H9 (cell line): ENCODE data around the gene BTBD19. TPM values are rescaled to one million over a fixed set of nuclear protein-coding genes. Genes with fewer than 3 reads are reported as not detected.

Experiments
- DNase-seq: peaks from one replicate; pipeline ENCODE4 v3.0.0-alpha.2; 2017
- H2AFZ ChIP-seq: one replicate; pipeline ENCODE4 v1.6.1; 2013; ENCODE audit warnings: mild to moderate bottlenecking, low read length, control low read depth, moderate library complexity
- H2AK5ac ChIP-seq: 2 replicates; pipeline ENCODE4 v1.6.1; 2013; ENCODE audit warnings: low read length, control low read depth, mixed read lengths; ENCODE audit not compliant: insufficient read length
- H2BK120ac ChIP-seq: one replicate; pipeline ENCODE4 v1.6.1; 2013; ENCODE audit warnings: low read depth, mild to moderate bottlenecking, low read length, control low read depth, inconsistent platforms; ENCODE audit not compliant: poor library complexity, severe bottlenecking
- H2BK12ac ChIP-seq: 2 replicates; pipeline ENCODE4 v1.6.1; 2013; ENCODE audit warnings: low read length, control low read depth, mixed read lengths, low read depth; ENCODE audit not compliant: insufficient read length
- H2BK15ac ChIP-seq: 2 replicates; pipeline ENCODE4 v1.6.1; 2013; ENCODE audit warnings: low read depth, low read length, control low read depth
- H2BK20ac ChIP-seq: one replicate; pipeline ENCODE4 v1.6.1; 2013; ENCODE audit warnings: low read depth, mild to moderate bottlenecking, low read length, control low read depth, inconsistent platforms; ENCODE audit not compliant: poor library complexity, severe bottlenecking
- H2BK5ac ChIP-seq: 2 replicates; pipeline ENCODE4 v1.6.1; 2013; ENCODE audit warnings: low read length, control low read depth, mixed read lengths; ENCODE audit not compliant: insufficient read length
- H3K14ac ChIP-seq: 2 replicates; pipeline ENCODE4 v1.6.1; 2013; ENCODE audit warnings: low read length, control low read depth; ENCODE audit not compliant: insufficient read depth
- H3K18ac ChIP-seq: 2 replicates; pipeline ENCODE4 v1.6.1; 2013; ENCODE audit warnings: low read depth, mild to moderate bottlenecking, mixed read lengths, low read length, control low read depth; ENCODE audit not compliant: insufficient read length
- H3K23ac ChIP-seq: 2 replicates; pipeline ENCODE4 v1.6.1; 2013; ENCODE audit warnings: low read length, control low read depth, mixed read lengths, low read depth; ENCODE audit not compliant: insufficient read length
- H3K23me2 ChIP-seq: 2 replicates; pipeline ENCODE4 v1.6.1; 2013; ENCODE audit warnings: low read depth, mild to moderate bottlenecking, mixed read lengths, low read length, control low read depth; ENCODE audit not compliant: insufficient read length, poor library complexity, severe bottlenecking
- H3K27ac ChIP-seq: 2 replicates; pipeline ENCODE4 v1.5.1; 2013; ENCODE audit warnings: low read length, control low read depth, mixed read lengths, low read depth; ENCODE audit not compliant: insufficient read length
- H3K27me3 ChIP-seq: 2 replicates; pipeline ENCODE4 v1.6.1; 2013; ENCODE audit warnings: low read length, control low read depth, inconsistent platforms; ENCODE audit not compliant: insufficient read depth
- H3K4ac ChIP-seq: 2 replicates; pipeline ENCODE4 v1.6.1; 2013; ENCODE audit warnings: low read depth, mild to moderate bottlenecking, control low read depth, inconsistent platforms, low read length, moderate library complexity
- H3K4me1 ChIP-seq: 2 replicates; pipeline ENCODE4 v1.6.1; 2013; ENCODE audit warnings: low read length, control low read depth, inconsistent platforms; ENCODE audit not compliant: insufficient read depth
- H3K4me2 ChIP-seq: 2 replicates; pipeline ENCODE4 v1.6.1; 2013; ENCODE audit warnings: low read length, control low read depth, mixed read lengths; ENCODE audit not compliant: insufficient read length, insufficient read depth
- H3K56ac ChIP-seq: 2 replicates; pipeline ENCODE4 v1.6.1; 2013; ENCODE audit warnings: low read depth, mild to moderate bottlenecking, mixed read lengths, low read length, control low read depth; ENCODE audit not compliant: insufficient read length
- H3K79me1 ChIP-seq: 2 replicates; pipeline ENCODE4 v1.6.1; 2013; ENCODE audit warnings: low read depth, mild to moderate bottlenecking, moderate library complexity, low read length, control low read depth, inconsistent platforms; ENCODE audit not compliant: insufficient read depth, poor library complexity, severe bottlenecking
- H3K79me2 ChIP-seq: 2 replicates; pipeline ENCODE4 v1.6.1; 2013; ENCODE audit warnings: low read length, control low read depth, inconsistent platforms; ENCODE audit not compliant: insufficient read depth
- H3K9ac ChIP-seq: 2 replicates; pipeline ENCODE4 v1.6.1; 2013; ENCODE audit warnings: low read length, control low read depth, mixed read lengths; ENCODE audit not compliant: insufficient read length; ENCODE audit errors: extremely low read depth
- H3K9me3 ChIP-seq: one replicate; pipeline ENCODE4 v1.6.1; 2013; ENCODE audit warnings: low read depth, low read length, inconsistent platforms; ENCODE audit not compliant: control insufficient read depth
- H3T11ph ChIP-seq: one replicate; pipeline ENCODE4 v1.6.1; 2013; ENCODE audit warnings: mild to moderate bottlenecking, low read length, control low read depth, inconsistent platforms
- H4K20me1 ChIP-seq: one replicate; pipeline ENCODE4 v1.6.1; 2013; ENCODE audit not compliant: control insufficient read depth, insufficient read length, insufficient read depth
- H4K5ac ChIP-seq: 2 replicates; pipeline ENCODE4 v1.6.1; 2013; ENCODE audit warnings: low read depth, mild to moderate bottlenecking, mixed read lengths, low read length, control low read depth; ENCODE audit not compliant: insufficient read length
- H4K8ac ChIP-seq: replicated peaks from 2 replicates; pipeline ENCODE4 v1.6.1; 2013; ENCODE audit warnings: low read length, control low read depth, mixed read lengths, low read depth; ENCODE audit not compliant: insufficient read length
- H4K91ac ChIP-seq: 2 replicates; pipeline ENCODE4 v1.6.1; 2013; ENCODE audit warnings: low read depth, mild to moderate bottlenecking, moderate library complexity, mixed read lengths, low read length, control low read depth; ENCODE audit not compliant: insufficient read length
- H3K27ac Mint-ChIP-seq, 3 experiments: 2 replicates in 2 of 3; 3 replicates in 1 of 3; pipeline ENCODE4 v1.8.0; 2020 to 2021; ENCODE audit warnings: mixed read lengths in 3 of 3, mild to moderate bottlenecking in 1 of 3, moderate library complexity in 1 of 3
- H3K27me3 Mint-ChIP-seq: 2 replicates; pipeline ENCODE4 v1.8.0; 2021; ENCODE audit warnings: low read depth, mild to moderate bottlenecking, moderate library complexity, mixed read lengths
- H3K36me3 Mint-ChIP-seq, 3 experiments: 2 replicates in 2 of 3; 3 replicates in 1 of 3; pipeline ENCODE4 v1.8.0; 2020 to 2021; ENCODE audit warnings: low read depth in 3 of 3, mixed read lengths in 3 of 3; ENCODE audit not compliant: insufficient read depth in 1 of 3
- H3K4me1 Mint-ChIP-seq, 2 experiments: 2 replicates each; pipeline ENCODE4 v1.8.0; 2020; ENCODE audit warnings: mixed read lengths in 2 of 2
- H3K4me3 Mint-ChIP-seq, 2 experiments: 2 replicates in 1 of 2; 3 replicates in 1 of 2; pipeline ENCODE4 v1.8.0; 2020 to 2021; ENCODE audit warnings: mild to moderate bottlenecking in 2 of 2, mixed read lengths in 2 of 2, moderate library complexity in 1 of 2
- H3K9me3 Mint-ChIP-seq, 2 experiments: 2 replicates in 1 of 2; 3 replicates in 1 of 2; pipeline ENCODE4 v1.8.0; 2020; ENCODE audit warnings: mild to moderate bottlenecking in 2 of 2, mixed read lengths in 2 of 2, moderate library complexity in 1 of 2
- CTCF ChIP-seq: fragments of 200-600 bp; sonication (generic); conservative IDR thresholded peaks from 3 replicates; pipeline ENCODE4 v1.8.0; 2021; ENCODE audit warnings: antibody characterized with exemption, mild to moderate bottlenecking
- WGBS: extraction: QIAGEN DNeasy Blood & Tissue Kit; methylation state at CpG from one replicate; pipeline ENCODE4 v1.1.7; 2013; ENCODE audit warnings: missing lambda C conversion rate, low lambda C conversion rate, mixed read lengths; ENCODE audit not compliant: insufficient read length; ENCODE audit errors: extremely low coverage; 5-methylcytosine and 5-hydroxymethylcytosine counted together
- total RNA-seq: library from RNA; stranded (reverse); gene quantifications from 2 replicates; pipeline ENCODE4 v1.2.1, GENCODE V29; 2021

The BTBD19 gene
- total RNA-seq, 1 experiment from 2014 or later, result 1.9 TPM

- Histone ChIP-seq H3K79me1 (no peaks in the 10 kb centered on the region), H2BK12ac (no peak overlapping the region), H3K4me2 (no peak overlapping the region), H3K27me3 (no peaks in the 10 kb centered on the region), H2BK20ac (no peak overlapping the region), H2AK5ac (no peak overlapping the region), H3K23me2 (no peaks in the 10 kb centered on the region), H2BK120ac (no peak overlapping the region), H2AFZ (no peak overlapping the region), H3K4me1 (no peaks in the 10 kb centered on the region), H3K9me3 (no peaks in the 10 kb centered on the region), H3K27ac (no peak overlapping the region), H4K5ac (no peak overlapping the region), H3K56ac (no peak overlapping the region), H3K18ac (no peak overlapping the region), H3K14ac (no peak overlapping the region), H4K20me1 (no peaks in the 10 kb centered on the region), H2BK5ac (no peak overlapping the region), H3K23ac (no peak overlapping the region), H3K79me2 (no peaks in the 10 kb centered on the region), H3K4ac (no peak overlapping the region), H3K9ac (no peak overlapping the region), H3T11ph (no peak overlapping the region), H2BK15ac (no peak overlapping the region), H4K8ac (no peak overlapping the region), H4K91ac (no peak overlapping the region)
- no peak overlapping the region for H3K27ac Mint-ChIP-seq
- no CpG with 5 or more reads among the region's 2 CpGs for WGBS
- H3K9me3 Mint-ChIP-seq, result no peaks in the 10 kb centered on the region
- H3K4me3 Mint-ChIP-seq, result no peak overlapping the region
- no peak for DNase-seq
- no peak for TF ChIP-seq CTCF
- no peaks in the 10 kb centered on the region for H3K27me3 Mint-ChIP-seq
- H3K36me3 Mint-ChIP-seq, result peaks cover 0 to 3% (median 0%) of the 10 kb centered on the region in 3 experiments; a peak in 2 of 7 replicates
- H3K4me1 Mint-ChIP-seq, result peaks cover 7 to 14% of the 10 kb centered on the region in 2 experiments; a peak in 3 of 4 replicates
Observed at GRCh38 chr1:44849575-44850132, 41.3 kb downstream of the BTBD19 start.
